HG02943 (cell line): ENCODE data around the gene CACNA2D4.

ENCODE experiments used
- ATAC-seq: cut with Tn5 transposase; IDR thresholded peaks from one replicate; pipeline ENCODE4 v1.9.1; 2021; ENCODE audit warnings: mild to moderate bottlenecking, low read depth, moderate library complexity; ENCODE audit not compliant: unreplicated experiment

CACNA2D4 gene

DNA sequence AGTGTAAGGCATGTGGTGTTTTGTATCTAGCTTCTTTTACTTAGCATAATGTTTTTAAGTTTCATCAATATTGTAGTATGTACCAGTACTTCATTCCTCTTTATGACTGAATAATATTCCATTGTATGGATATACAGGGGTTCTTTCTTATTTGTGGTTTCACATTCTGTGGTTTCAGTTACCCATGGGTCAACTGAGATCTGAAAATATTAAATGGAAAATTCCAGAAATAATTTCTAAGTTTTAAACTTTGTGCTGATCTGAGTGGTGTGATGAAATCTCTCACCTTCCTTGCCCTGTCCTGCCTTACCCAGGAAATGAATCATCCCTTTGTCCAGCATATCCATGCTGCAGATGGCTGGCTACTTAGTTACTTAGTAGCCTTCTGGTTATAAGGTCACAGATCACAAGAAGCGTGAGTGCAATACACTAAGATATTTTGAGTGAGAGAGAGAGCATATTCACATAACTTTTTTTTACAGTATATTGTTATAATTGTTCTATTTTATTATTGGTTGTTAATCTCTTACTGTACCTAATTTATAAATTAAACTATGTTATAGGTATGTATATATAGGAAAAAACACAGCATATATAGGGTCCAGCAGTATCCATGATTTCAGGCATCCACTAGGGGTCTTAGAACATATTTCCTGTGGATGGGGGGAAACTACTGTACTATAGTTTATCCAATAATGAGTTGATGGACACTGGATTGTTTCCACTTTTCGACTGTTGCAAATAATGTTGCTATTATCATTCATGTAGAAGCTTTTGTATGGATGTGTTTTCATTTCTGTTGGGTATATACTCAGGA, 157.7 kb downstream of the CACNA2D4 start:
- no peak for ATAC-seq

DNA sequence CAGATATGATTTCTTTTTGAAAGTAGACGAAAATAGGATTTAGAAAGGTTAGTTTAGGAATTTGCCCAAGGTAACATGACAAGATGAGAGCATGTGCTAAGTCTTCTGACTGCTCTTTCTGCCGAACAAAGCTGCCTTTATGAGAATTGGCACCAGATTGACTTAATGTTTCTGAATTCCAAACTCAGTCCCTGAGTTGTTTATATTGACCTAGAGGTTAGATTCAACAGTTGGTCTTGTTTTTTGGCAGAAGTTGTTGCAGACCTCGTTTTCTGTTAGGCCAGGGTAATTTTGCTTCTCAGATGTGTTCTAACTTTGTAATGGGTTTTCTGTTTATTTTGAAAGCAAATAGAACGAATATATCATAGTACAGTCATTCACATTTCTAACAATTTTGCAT, 159.6 kb downstream of the CACNA2D4 start:
- no peak for ATAC-seq

DNA sequence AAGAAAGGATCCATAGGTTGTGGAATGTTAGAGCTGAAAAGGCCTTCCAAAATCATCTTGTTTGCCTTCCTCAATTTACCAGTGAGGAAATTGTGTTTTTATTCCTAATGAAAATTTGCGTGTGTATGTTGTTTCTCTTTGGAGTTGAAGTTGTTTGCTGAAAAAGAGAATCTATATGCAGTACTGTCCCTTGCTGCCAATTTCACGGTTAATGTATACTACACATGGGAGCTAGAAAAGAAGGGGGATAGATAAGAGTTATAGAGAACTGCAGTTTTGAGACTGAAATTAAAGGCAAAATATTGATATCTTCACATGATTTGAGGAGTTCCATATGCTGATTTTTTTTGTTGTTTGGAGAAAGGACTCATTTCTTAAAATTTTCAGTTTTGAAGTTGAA, 160.1 kb downstream of the CACNA2D4 start:
- ATAC-seq = no peak

DNA sequence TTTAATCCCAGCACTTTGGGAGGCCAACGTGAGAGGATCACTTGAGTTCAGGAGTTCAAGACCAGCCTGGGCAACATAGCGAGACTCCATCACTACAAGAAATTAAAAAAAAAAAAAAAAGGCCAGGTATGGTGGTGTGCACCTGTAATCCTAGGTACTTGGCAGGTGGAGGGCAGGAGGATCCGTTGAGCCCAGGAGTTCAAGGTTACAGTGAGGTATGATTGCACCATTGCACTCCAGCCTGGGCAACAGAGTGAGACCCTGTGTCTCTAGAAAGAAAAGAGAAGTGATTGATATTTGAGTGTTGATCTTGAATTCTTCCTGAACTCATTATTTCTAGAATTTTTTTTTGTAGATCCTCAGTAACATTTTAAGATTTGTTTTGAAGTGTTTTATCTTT, 168.2 kb downstream of the CACNA2D4 start:
- ATAC-seq = no peak

DNA sequence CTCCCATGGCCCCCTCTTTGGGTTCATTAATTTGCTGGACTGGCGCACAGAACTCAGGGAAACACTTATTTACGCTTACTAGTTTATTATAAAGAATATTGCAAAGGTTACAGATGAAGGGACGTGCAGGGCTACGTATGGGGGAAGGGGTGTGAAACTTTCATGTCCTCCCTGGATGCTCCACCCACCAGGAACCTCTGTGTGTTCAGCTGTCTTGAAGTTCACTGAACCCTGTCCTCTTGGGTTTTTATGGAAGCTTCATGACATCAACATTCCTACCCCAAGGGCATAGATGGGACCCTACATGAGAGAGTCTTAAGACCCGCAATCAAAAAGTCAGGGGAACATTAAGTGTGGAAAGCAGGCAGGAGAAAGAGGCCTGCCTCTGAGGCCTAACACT, 169.4 kb downstream of the CACNA2D4 start:
- no peak for ATAC-seq

DNA sequence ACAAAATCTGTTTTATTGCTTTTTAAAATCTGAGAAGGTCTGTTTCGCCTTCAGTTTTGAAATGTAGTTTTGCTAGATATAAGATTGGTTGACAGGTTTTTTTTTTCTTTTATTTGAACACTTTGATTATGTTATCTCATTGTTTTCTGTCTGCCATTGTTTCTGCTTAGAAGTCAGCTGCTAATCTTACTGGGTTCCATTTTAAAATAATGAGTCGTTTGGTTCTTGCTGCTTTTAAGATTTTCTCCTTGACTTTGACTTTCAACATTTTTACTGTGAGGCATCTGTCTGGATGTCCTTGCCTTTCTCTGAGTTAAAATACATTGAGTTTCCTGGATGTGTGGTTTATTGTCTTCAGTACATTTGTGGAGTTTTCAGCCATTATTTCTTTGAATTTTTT, 170.8 kb downstream of the CACNA2D4 start:
- no peak for ATAC-seq

DNA sequence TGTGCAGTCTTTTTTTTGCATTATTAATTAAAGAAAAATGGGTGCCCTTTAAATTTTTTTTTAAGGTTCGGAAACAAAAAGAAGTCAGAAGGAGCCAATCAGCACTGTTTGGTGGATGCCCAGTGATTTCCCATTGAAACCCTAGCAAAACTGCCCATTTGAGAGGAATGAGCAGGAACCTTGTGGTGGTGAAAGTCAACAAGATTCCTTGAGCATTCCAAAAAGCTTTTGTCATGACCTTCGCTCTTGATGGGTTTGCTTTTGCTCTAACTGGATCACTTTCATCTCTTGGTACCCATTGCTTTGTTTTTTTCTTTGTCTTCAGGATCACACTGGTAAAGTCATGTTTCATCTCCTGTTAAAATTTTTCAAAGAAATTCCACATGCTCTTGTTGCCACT, 173.5 kb downstream of the CACNA2D4 start:
- ATAC-seq = no peak
